Measurements from ENCODE around the gene FRMPD4.

The FRMPD4 gene

GRCh38 chrX:12425496-12425895, 287.2 kb downstream of the FRMPD4 start:
- Mint-ChIP-seq H3K36me3 (ENCODE audit: low read depth) (no peaks in the 10 kb centered on the region), H3K9me3 (peaks cover 13% of the 10 kb centered on the region), H3K4me3 (no peak overlapping the region), H3K4me1 (no peaks in the 10 kb centered on the region), H3K27me3 (ENCODE audit: low read depth) (no peaks in the 10 kb centered on the region), H3K27ac (no peak overlapping the region)
- TF ChIP-seq CTCF (IDR thresholded peaks at IDR 0.05; ENCODE audit: unreplicated experiment in 3 of 3), result no peak

GRCh38 chrX:12426420-12426819, 288.1 kb downstream of the FRMPD4 start:
- no peak overlapping the region for H3K27ac Mint-ChIP-seq
- TF ChIP-seq CTCF (IDR thresholded peaks at IDR 0.05; ENCODE audit: unreplicated experiment in 3 of 3), result no peak
- no peak overlapping the region for H3K4me3 Mint-ChIP-seq

GRCh38 chrX:12434493-12434892, 296.2 kb downstream of the FRMPD4 start:
- Mint-ChIP-seq H3K4me1 (no peaks in the 10 kb centered on the region), H3K36me3 (ENCODE audit: low read depth) (no peaks in the 10 kb centered on the region), H3K27ac (no peak overlapping the region), H3K9me3 (peaks cover 5% of the 10 kb centered on the region), H3K27me3 (ENCODE audit: low read depth) (peaks cover 4% of the 10 kb centered on the region), H3K4me3 (no peak overlapping the region)
- no peak for TF ChIP-seq CTCF (IDR thresholded peaks at IDR 0.05; ENCODE audit: unreplicated experiment in 3 of 3)

More at GRCh38 chrX:12426420-12426819, 288.1 kb downstream of the FRMPD4 start:
- no peaks in the 10 kb centered on the region for H3K27me3 Mint-ChIP-seq (ENCODE audit: low read depth)
- peaks cover 9% of the 10 kb centered on the region for H3K9me3 Mint-ChIP-seq
- no peaks in the 10 kb centered on the region for H3K4me1 Mint-ChIP-seq
- no peaks in the 10 kb centered on the region for H3K36me3 Mint-ChIP-seq (ENCODE audit: low read depth)

- peaks cover 6% of the 10 kb centered on the region for H3K9me3 Mint-ChIP-seq
- H3K27me3 Mint-ChIP-seq (ENCODE audit: low read depth), result peaks cover 4% of the 10 kb centered on the region
- H3K27ac Mint-ChIP-seq, result no peak overlapping the region
- H3K4me1 Mint-ChIP-seq, result no peaks in the 10 kb centered on the region
- TF ChIP-seq CTCF (IDR thresholded peaks at IDR 0.05; ENCODE audit: unreplicated experiment in 3 of 3), result no peak
- no peaks in the 10 kb centered on the region for H3K36me3 Mint-ChIP-seq (ENCODE audit: low read depth)
- H3K4me3 Mint-ChIP-seq, result no peak overlapping the region
Measured at GRCh38 chrX:12439416-12439815, 301.1 kb downstream of the FRMPD4 start.

GRCh38 chrX:12440246-12440645, 302.0 kb downstream of the FRMPD4 start:
- no peaks in the 10 kb centered on the region for H3K36me3 Mint-ChIP-seq (ENCODE audit: low read depth)
- no peak for TF ChIP-seq CTCF (IDR thresholded peaks at IDR 0.05; ENCODE audit: unreplicated experiment in 3 of 3)
- H3K27ac Mint-ChIP-seq, result peak overlapping the region in 1 of 3 experiments; percentile 50
- peaks cover 4% of the 10 kb centered on the region for H3K27me3 Mint-ChIP-seq (ENCODE audit: low read depth)
- peaks cover 6% of the 10 kb centered on the region for H3K9me3 Mint-ChIP-seq
- H3K4me3 Mint-ChIP-seq, result no peak overlapping the region
- no peaks in the 10 kb centered on the region for H3K4me1 Mint-ChIP-seq

- Mint-ChIP-seq H3K27me3 (ENCODE audit: low read depth) (peaks cover 4% of the 10 kb centered on the region), H3K4me1 (no peaks in the 10 kb centered on the region), H3K9me3 (peaks cover 6% of the 10 kb centered on the region), H3K27ac (no peak overlapping the region), H3K4me3 (no peak overlapping the region), H3K36me3 (ENCODE audit: low read depth) (no peaks in the 10 kb centered on the region)
- no peak for TF ChIP-seq CTCF (IDR thresholded peaks at IDR 0.05; ENCODE audit: unreplicated experiment in 3 of 3)
Measured at GRCh38 chrX:12441381-12442128, 303.3 kb downstream of the FRMPD4 start.
